ENCODE results near the gene ICE2.

Gene ICE2

DNA sequence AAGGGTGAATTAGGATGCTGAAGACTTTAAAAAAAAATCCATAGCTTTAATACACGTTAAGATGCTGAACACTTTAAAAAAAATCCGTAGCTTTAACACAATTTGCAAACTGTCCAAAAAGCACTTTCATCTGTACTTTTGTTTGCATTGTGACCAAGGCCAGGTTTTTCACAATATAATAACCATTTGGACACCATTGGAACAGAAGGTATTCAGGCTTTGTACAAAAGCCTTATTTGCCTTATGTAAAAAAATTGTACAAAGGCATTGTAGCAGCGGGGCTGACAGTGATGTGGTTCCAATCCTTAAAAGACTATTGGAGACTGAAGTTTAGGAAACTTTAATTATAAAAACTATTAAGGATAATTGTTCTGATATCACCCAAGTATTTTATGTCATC is 15.2 kb upstream of the ICE2 start:
- DNase-seq, result no peak

DNA sequence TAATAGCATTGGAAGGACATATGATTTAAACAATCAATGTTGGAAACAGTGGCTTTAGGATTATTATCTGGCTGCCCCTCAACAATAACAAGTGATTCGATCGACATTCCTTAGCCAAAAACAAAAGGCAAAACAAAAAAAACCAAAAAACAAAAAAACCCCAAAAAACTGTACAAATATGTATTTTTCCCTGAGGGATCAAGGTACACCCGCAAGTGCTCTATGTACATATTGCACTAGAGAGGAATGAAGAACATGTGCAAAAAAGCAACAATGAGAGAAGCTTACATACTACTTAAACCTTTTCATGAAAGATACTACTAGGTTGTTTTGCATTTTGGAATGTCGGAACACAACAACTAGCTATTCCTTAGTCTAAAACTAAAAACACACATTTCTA is 14.2 kb upstream of the ICE2 start:
- DNase-seq, result no peak

DNA sequence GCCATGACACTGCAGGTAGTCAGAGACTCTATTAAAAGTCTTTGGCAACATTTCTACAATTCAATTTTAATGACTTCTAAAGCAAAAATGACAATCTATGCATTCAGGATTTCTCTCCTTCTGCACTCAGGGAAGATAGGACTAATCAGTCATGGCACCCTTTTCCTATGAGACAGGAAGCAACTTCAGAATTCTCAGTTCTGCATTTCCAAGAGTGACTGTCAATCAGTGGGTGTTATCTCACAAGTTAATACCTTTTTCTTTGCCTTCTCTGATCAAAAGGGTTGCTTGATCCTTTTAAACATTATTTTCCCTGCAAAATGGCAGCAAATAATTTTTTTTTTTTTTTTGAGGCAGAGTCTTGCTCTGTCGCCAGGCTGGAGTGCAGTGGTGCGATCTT is 7.8 kb upstream of the ICE2 start:
- DNase-seq, result no peak

DNA sequence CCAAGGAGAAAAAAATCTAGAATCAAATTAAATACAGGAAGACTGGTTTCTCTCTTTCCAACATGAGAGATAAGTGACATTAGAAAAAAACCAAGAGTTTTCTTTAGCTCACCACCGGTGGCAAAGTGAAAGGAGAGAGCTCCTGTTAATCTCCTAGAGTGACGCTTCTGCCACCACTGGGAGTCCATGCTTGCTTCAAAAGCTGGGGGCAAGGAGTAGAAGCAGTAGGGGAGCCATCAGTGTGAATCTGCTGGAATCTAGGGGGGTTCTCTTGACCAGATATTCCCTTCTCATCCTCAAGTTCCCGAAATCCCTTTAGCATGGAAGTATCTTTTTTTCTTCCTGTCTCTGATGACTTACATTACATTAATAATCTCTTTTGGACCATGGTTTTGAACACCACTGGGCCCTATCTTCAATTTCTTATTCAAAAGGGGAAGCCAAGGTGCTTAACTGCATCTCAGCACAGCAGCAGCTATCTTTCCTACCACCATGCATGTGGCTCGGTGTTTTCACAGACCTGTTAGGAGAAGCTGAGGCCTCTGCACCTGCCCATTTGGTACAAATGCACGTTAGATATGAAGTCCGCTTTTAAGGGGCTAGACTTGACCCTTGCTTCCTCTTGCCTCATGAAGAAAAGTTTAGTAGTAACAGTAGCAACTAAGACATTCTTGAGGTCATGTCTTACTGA is 6.6 kb upstream of the ICE2 start:
- no peak for DNase-seq

DNA sequence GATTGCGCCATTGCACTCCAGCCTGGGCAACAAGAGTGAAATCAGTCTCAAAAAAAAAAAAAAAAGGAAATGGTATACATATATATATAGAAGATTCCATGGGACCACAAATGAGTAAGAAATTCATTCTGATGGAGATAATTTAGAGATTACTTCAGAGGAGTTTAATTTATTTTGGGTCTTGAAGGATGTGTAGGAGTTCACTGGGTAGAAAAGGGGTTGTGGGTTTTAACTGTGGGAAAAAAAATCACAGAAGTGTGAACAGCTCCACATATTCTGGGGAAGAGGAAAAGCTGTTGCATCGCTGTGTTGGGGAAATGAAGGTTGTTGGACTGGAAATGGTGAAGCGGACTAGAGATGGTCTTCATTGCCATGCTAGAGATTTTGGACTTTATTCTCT is 4.1 kb upstream of the ICE2 start:
- DNase-seq, result no peak

DNA sequence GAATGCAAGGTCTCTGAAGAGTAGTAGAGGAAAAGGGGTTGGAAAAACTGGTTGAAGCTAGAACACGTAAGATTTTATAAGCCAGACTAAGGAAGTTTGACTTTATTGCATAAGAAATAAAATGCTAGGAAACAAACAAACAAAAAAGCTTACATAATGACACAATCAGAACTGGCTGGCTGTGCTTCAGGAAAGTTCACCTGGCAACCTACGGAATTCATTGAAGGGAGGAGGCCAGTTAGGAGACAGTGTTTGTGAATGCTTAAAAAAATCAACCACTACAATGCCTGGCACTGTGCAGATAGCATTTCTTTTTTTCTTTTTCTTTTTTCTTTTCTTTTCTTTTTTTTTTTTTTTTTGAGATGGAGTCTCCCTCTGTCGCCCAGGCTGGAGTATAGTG is 1.9 kb upstream of the ICE2 start:
- DNase-seq, result no peak

DNA sequence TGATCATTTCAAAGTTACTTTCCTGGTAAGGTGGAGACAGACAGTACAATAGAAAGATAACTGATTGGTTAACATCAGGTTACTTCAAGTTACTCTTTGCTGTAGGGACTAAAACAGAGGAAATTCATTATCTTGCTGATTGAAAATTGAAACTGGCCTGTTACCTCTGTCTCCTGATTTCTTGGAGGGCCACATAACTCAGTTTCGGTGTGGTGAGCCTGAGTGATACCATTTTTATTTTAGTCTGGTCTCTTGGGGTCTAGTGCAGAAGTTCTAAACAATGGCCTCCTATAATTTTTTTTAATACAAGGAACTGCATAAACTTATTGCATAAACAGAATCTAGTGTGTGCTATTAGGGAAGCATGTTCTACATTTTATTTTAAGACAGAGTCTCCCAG is 1.2 kb upstream of the ICE2 start:
- no peak for DNase-seq

DNA sequence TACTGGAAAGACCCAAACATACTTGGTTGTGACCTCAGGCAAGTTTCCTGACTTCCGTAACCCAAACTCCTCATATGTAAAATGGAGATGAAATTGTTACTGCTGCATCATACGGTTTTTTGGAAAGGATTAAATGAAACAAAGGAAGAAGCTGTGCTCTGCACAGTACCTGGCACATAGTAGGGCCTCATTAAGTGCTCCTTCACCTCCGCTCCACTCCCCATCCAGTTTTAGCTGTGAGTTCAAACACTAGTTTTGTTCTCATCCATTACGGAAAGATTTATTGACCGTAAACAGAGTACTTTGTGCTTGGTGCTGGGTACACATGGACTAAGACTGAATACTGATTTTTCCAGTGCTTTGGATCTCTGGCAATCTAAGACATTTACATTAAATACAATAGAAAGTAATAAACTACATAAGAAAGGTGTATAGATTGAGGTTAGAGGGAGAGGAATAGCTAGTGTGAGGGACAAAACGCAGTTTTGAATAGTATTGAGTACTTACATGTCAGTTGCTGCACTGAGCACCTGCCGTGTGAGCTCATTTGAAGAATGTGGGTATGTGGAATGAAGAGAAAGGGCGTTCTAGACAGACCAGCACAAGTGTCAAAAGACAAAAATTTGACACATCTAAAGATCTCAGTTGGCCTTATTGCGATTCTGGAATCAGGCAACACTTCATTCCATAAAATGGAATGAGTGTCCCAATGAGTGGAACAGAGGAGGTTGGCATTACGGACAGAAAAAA is 594 bp upstream of the ICE2 start:
- DNase-seq, result no peak

DNA sequence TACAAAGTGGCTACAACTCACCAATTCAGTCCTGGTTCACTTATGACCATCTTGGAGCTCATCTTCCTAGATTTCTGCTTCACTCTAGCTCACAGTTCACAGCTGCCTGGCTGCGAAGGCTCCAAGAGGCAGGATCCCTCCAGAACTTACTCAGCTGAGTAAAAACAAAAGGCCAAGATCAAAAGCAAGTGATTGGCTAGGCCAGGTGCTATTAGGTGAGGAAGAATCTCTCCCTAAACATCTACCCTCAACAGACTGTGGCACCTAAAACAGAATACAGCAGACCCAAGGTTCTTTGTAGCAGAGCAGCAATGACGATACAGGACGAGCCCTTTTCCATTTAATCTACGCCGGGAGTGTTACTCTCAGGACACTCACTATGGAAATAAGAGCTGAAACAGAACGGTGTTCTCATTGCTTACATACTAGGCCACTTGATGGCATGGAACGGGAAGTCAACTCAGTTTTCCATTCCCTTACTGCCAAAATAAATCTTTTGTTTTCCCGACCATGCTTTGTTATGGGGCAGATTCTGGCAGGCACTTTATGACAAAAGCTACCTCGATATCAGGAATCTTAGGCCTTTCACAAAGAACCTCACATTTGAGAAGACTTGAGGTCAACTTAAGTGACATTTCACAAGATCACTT is 901 bp downstream of the ICE2 start:
- no peak for DNase-seq

DNA sequence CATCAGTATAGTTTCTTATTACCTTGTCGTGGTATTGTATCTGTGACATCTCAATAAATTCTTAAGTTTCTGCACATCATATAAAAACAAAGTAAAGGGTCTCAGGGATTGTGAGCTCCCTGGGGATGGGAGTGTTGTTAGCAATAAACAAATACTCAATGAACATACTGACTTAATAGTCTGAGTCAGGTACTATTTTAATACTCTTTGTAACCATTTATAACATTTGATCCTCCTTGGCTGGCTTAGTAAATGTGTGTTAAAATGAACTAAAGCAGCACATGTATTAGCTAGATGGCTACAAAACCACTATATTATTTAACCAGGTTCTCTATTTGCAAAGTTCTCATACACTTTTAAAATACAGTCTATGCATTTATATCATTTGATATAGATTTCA is 1.8 kb downstream of the ICE2 start:
- no peak for DNase-seq

DNA sequence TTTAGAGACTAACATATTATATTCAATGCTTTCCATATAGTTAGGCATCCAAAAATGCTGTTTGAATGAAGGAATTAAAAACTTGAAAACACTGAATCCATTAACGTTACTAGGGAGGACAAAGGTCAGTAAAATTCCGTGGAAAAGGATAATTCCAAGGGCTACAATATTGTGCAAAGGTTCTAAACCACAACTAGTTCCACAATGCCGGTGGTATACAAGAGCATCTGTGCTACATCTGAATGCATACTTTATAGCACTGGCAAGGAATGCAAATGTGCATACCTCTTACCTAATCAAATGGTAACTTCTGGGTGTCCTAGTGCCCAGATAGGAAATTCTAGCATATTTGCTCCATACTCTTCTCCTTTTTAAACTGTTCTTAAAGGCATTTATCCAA is 2.2 kb downstream of the ICE2 start:
- DNase-seq, result no peak

DNA sequence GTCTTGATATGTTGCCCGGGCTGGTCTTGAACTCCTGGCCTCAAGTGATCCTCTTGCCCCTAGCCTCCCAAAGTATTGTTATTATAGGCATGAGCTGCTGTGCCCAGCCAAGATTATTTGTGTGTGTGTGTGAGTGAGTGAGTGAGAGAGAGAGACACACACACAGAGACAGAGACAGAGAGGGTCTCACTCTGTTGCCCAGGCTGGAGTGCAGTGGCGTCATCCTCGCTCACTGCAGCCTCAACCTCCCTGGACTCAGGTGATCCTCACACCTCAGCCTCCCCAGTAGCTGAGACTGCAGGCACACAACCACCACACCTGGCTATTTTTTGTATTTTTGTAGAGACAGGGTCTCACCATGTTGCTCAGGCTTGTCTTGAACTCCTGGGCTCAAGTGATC is 5.8 kb downstream of the ICE2 start:
- no peak for DNase-seq

DNA sequence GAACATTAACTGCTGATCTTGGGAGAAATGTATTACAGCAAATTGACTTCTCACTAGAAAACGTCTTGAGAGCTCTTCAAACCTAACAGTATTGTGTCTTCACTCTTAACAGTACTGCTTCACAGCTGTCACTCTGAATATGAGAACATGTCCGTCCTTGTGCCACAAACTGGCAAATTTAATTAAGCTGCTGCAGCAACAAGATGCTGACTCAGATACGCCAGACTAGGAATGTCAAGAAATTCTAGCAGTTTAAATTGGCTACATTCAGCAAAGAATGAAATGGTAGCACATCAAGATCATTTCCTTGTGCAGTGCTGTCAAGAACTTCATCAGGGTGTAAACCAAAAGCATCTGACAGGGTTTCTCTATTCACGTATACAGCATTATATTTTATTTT is 7.6 kb downstream of the ICE2 start:
- DNase-seq, result no peak

DNA sequence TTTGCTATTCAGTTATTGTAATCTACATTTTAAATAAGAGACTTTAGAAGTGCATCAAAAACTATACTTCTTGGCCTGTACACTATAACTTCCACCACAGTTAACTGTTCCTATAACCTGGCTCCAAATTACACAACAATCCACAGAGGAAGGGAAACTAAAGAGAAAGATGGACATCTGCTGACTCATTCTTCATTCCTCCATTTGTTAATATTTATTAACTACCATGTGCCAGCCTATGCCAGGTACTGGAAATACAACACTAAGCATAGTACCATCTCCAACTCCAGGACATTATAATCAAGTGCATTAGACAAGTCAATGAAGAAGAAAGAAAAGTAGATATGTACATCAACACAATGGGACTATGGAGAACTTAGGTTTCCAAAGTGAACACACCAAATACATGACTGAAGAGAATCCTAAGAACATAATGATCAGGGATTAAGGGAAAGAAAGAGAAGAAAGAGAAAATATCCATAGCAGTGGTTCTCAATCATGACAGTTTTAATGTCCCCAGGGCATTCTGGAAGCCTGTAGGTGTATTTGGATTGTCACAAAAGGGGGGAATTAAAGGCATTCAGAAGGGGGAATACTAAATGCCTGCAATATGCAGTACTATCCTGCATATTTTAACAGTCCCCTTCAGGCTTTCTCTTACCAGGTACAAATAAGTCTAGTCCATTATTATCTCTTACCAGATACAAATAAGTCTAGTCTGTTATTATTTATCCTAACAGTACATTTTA is 8.9 kb downstream of the ICE2 start:
- DNase-seq, result no peak

DNA sequence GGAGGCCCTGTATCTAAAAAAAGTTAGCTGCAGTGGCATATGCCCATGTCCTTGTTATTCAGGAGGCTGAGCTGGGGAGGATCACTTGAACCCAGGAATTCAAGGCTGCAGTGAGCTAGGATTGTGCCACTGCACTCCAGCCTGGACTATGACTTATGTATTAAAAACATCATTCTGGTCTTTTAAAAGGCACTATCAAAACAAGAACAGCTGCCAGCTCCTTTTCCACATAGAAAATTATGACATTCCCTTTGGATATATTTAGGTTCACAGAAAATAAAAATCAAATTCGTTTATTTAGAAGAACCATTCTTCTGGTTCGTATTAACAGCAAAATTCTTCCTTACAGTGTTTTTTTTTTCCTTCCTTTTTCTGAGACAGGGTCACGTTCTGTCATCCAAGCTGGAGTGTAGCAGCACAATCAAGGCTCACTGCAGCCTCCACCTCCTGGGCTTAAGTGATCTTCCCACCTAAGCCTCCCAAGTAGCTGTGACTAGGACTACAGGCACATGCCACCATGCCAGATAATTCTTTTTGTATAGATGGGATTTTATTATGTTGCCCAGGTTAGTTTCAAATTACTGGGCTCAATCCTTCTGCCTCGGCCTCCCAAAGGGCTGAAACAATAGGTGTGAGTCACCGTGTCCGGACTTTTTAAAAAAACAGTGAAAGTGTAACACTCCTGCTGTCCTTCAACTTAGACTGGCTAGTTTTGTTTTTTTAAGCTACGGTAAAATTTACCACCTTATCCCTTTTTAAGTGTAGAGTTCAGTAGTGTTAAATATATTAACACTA is 13.9 kb downstream of the ICE2 start:
- no peak for DNase-seq

DNA sequence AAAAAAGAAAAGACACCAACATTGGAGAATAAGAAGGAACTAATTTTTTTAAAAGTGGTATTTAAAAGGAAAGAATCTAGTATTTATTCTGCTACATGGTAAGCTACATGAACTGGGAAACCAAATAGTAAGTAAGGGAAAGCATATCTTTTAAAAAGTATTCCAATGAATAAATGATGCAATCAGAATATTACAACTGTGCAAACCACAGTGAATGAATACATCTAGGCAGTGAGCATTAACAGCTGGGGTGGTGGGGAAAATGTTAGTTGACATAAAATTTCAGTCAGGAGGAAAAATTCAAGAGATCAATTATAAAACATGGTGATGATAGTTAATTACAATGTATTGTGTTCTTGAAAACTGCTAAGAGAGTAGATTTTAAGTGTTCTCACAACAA is 16.9 kb downstream of the ICE2 start:
- DNase-seq, result no peak

DNA sequence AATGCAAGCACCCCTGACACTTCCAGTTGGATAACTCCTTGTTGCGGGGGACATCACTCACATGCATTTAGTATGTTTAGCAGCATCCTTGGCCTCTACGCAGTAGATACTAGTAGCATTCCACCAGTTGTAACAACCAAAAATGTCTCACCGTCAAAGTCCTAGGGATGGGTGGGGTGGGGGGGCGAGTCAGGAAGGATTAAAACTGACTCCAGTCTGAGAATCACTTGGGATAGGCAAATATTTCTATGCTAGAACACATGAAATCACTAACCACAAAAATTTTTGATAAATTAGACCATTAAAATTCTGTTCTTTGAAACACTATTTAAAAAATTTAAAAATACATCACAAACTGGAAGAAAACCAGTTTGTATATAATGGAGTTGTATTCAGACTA is 18.0 kb downstream of the ICE2 start:
- no peak for DNase-seq

DNA sequence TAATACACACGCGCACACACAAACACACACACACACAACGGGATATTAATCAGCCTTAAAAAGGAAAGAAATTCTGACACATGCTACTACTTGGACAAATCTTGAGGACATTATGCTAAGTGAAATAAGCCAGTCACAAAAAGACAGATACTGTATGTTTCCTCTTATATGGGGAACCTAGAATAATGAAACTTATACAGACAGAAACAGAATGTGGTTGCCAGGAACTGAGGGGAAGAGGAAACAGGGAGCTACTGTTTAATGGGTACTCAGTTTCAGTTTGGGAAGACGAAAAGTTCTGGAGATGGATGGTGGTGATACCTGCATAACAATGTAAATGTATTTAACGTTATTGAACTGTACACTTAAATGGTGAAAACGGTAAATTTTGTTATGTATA is 20.2 kb downstream of the ICE2 start:
- no peak for DNase-seq

DNA sequence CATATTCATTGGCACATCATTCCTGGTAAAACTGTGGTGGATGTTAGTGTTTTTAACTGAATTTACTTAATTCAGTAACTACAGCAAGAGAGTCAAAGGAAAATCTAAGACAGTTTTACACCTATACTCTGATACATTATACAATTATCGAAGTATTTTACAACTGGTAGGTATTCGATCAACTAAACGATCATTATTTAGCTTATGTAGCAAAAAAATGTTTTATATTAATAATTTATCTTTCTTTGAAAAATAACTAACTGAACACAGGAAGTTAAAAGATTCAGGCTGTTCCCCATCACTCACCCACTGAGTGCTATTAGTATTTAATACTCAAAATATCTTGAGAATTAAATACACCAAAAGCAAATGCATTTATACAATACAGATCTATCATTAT is 21.0 kb downstream of the ICE2 start:
- no peak for DNase-seq

DNA sequence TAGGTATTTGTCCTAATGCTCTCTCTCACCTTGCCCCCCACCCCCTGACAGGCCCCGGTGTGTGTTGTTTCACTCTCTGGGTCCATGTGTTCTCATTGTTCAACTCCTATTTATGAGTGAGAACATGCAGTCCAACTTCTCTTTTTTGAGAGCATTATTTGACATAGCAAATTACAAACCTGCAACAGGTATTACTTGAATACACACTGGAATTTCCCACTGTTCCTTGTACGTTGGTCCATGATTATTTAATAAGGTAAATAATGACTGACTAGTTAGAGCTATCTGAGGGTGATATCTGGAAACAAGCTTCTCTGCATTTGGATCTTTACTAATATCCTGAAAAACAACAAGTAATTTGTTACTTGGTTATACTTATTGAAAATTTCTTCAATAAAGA is 24.1 kb downstream of the ICE2 start:
- DNase-seq, result no peak

DNA sequence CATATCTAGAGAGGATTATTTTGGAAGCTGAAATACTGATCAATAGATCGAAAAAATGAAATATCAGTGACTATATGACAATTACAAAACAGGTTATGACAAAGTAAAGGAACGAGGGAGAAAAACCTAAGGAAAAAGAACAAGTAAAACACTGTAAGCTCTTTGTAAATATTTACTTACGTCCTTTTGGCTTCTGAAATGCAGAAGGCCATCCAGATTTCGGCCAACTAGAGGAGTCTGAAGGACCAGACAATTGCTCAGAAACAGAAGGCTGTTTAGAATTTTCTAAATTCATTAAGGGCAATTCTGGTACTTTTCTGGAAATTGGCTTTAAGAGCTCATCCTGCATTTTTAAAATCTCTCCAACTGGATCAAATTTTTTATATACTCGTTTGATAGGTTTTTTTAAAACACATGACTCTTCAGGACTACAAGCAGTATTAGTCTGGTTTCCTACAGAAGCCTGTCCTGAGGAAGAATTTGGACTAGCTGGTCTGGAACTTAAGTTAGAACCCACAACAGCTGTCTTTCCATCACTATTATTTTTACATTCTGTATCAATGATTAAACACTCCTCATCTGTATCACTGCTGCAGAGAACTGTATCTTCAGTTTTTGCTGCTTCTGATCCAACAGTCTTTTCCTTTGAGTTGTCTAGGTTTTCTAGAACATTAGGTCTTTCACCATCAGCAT is 30.1 kb downstream of the ICE2 start:
- DNase-seq, result no peak

DNA sequence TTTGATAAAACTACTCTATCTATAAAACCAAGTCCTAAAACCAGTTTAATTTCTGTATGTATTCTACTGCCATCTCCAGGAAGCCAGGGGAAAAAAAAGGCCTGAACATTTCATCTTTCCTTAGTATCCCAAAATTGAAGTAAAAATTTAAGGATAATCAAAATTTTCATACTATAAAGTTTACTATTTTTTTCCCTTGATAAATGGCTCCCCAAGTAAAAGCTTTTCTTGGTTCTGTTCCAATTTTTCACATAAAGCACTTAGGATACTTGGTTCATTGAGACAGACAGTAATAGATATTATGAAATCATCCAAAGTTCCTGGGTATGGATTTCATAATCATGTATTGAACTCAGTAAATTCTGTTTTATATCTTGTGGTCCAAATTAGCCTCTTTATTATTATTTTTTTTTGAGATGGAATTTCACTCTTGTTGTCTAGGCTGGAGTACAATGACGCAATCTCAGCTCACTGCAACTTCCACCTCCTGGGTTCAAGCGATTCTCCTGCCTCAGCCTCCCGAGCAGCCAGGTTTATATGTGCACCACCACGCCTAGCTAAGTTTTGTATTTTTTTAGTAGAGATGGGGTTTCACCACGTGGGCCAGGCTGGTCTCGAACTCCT is 34.5 kb downstream of the ICE2 start:
- DNase-seq, result no peak
